Esophagus squamous epithelium (tissue), 5 donors: ENCODE measurements around the gene PHLDA2. TPM values are rescaled to one million over a fixed set of nuclear protein-coding genes. Genes with fewer than 3 reads are reported as not detected.

Experiments
- DNase-seq: peaks from one replicate; lab custom pipeline; 2025; lab: John Stamatoyannopoulos, UW
- H3K27ac ChIP-seq, 4 donors: fragments of 200-600 bp; sonication (generic); one replicate each; pipeline ENCODE4 v1.5.1; 2016 to 2019; ENCODE audit warnings: mild to moderate bottlenecking in 1 of 4
- H3K27me3 ChIP-seq, 4 donors: fragments of 200-600 bp; sonication (generic); 1 replicate in 3 of 4; 2 replicates in 1 of 4; pipeline versions ENCODE4 v1.5.1 to v1.6.0; 2017 to 2021; ENCODE audit warnings: antibody characterized with exemption in 1 of 4
- H3K36me3 ChIP-seq, 3 donors: fragments of 200-600 bp; sonication (generic); one replicate each; pipeline ENCODE4 v1.5.1; 2016 to 2019
- H3K4me1 ChIP-seq, 3 donors: fragments of 200-600 bp; sonication (generic); one replicate each; pipeline ENCODE4 v1.5.1; 2017 to 2019
- H3K4me3 ChIP-seq, 4 donors: fragments of 200-600 bp; sonication (generic); 1 replicate in 3 of 4; 2 replicates in 1 of 4; pipeline ENCODE4 v1.5.1; 2016 to 2019; ENCODE audit warnings: mild to moderate bottlenecking in 2 of 4, moderate library complexity in 1 of 4
- H3K9me3 ChIP-seq, 3 donors: fragments of 200-600 bp; sonication (generic); one replicate each; pipeline ENCODE4 v1.5.1; 2016 to 2019
- POLR2A ChIP-seq, 4 donors: fragments of 450-650 bp; IDR thresholded peaks; one replicate each; pipeline ENCODE4 v1.6.1; 2017; ENCODE audit warnings: antibody characterized with exemption in 4 of 4, mild to moderate bottlenecking in 4 of 4, moderate library complexity in 3 of 4
- WGBS, 2 donors: methylation state at CpG; one replicate each; pipeline ENCODE4 v1.1.5; 2018; 5-methylcytosine and 5-hydroxymethylcytosine counted together
- intact Hi-C: fragments of 100-400 bp; cut with DNase I; formaldehyde crosslinking; loops from one replicate; pipeline ENCODE4 v1.15.0; 2022
- total RNA-seq, 4 donors: library from RNA; depleted of rRNA; stranded (reverse); fragments of >200 nt; gene quantifications; one replicate each; pipeline ENCODE4 v1.1.0, GENCODE V29; 2016
- TF ChIP-seq, protein P1 (sequence below), 6 experiments: fragments of 450-650 bp in 4 of 6; fragments of 200-600 bp in 2 of 6; sonication (generic) in 2 of 6; IDR thresholded peaks; one replicate each; pipeline ENCODE4 v1.5.1; 2016 to 2019; ENCODE audit warnings: antibody characterized with exemption in 6 of 6, mild to moderate bottlenecking in 4 of 6, moderate library complexity in 4 of 6
- donor health status: DM: yes; HTN: yes; CAD: no.

The PHLDA2 gene
- total RNA-seq, 4 donors from 2014 or later = 10.2 to 39.2 (median 22.5) TPM

DNA sequence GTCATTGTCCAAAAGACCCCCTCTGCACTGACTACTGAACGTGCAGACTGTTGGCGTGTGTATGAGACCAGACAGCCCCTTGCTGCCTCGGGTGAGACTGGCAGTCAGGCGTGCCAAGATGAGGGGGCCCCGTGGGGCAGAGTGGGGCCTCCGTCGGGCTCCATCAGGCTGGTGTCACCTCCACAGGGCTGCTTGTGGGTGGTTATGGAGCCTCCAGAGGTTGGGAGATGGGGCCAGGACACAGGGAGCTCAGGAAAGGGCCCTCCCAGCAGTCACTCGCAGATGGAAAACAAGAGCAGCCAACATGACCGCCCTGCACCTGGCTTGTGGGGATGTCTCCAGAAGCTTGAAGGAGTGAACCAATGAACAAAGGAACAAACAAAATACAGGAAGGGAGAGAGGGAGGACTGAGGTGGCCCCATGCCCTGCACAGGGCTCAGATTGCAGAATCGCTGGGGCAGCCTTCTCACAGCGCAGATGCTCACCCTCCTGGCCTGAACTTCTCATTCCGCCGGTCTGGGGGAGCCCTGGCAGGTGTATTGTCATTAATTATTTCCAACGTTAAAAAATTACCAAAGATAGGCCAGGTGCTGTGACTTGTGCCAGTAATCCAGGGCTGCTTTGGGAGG, 5.5 kb upstream of the PHLDA2 start:
- TF ChIP-seq POLR2A (IDR thresholded peaks at IDR 0.05) = no peak
- TF ChIP-seq, protein P1, sequence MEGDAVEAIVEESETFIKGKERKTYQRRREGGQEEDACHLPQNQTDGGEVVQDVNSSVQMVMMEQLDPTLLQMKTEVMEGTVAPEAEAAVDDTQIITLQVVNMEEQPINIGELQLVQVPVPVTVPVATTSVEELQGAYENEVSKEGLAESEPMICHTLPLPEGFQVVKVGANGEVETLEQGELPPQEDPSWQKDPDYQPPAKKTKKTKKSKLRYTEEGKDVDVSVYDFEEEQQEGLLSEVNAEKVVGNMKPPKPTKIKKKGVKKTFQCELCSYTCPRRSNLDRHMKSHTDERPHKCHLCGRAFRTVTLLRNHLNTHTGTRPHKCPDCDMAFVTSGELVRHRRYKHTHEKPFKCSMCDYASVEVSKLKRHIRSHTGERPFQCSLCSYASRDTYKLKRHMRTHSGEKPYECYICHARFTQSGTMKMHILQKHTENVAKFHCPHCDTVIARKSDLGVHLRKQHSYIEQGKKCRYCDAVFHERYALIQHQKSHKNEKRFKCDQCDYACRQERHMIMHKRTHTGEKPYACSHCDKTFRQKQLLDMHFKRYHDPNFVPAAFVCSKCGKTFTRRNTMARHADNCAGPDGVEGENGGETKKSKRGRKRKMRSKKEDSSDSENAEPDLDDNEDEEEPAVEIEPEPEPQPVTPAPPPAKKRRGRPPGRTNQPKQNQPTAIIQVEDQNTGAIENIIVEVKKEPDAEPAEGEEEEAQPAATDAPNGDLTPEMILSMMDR (IDR thresholded peaks at IDR 0.05) = no peak
- 67 to 79% methylated on average over 7 of the region's 14 CpGs for WGBS, 2 donors
- Histone ChIP-seq H3K4me1 (peaks cover 17 to 36% (median 21%) of the 10 kb centered on the region in 3 donors), H3K27ac (no peak overlapping the region), H3K4me3 (no peak overlapping the region), H3K9me3 (peaks cover 0 to 15% (median 0%) of the 10 kb centered on the region in 3 donors), H3K27me3 (peaks cover 0 to 10% (median 0%) of the 10 kb centered on the region in 4 donors), H3K36me3 (no peaks in the 10 kb centered on the region)
- DNase-seq = no peak
- intact Hi-C loops = no loop called here

GRCh38 chr11:2934021-2934550, 4.9 kb upstream of the PHLDA2 start:
- 85 to 90% methylated on average over 4 to 5 of the region's 7 CpGs for WGBS, 2 donors
- intact Hi-C loops = no loop called here
- H3K27ac ChIP-seq = peak overlapping the region; percentile 67 to 81 (median 74)

DNA sequence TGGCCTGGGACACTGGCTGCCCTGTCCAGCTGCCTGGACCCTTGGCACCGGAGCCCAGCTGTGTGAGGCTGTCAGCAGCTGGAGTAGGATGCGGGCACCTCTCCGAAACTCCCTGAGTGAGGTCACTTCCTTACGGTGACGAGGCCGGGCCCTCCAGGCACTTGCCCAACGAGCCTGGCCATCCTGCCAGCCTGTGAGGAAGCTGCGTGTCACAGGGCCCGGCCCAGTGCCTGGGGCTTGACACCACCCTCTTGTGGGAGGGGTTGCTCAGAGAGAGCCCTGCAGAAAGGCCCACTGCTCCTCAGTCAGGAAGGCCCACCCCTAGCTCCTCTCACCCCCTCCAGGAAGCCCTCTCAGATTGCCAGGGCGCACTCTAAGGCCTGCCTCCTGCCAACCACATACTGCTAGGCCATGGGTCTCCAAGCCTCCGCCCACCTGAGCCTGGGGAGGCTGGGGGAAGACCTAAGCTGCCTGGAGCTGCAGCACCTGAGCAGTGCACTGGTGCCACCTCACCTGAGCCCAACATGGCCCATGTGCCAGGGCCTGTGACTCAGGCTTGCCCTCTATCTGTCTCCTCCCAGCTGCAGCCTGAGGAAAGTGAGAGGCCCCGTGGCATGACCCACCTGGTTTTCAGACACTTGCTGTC, 4.3 kb upstream of the PHLDA2 start:
- peak in 3 of 4 donors; percentile 15 to 70 (median 28) for TF ChIP-seq POLR2A (IDR thresholded peaks at IDR 0.05)
- TF ChIP-seq, protein P1 (IDR thresholded peaks at IDR 0.05) = no peak
- Histone ChIP-seq H3K27ac (peak overlapping the region; percentile 67 to 81 (median 74)), H3K4me1 (peaks cover 24 to 48% (median 26%) of the 10 kb centered on the region in 3 donors), H3K9me3 (peaks cover 0 to 8% (median 0%) of the 10 kb centered on the region in 3 donors), H3K36me3 (no peaks in the 10 kb centered on the region), H3K27me3 (peaks cover 0 to 22% (median 0%) of the 10 kb centered on the region in 4 donors), H3K4me3 (peak overlapping the region in 1 of 4 donors; percentile 10)
- DNase-seq = no peak
- 6% methylated on average over 6 of the region's 12 CpGs; no CpG with 5 or more reads in 1 of the 2 donors for WGBS, 2 donors
- intact Hi-C loops = no loop called here

More at GRCh38 chr11:2934021-2934550, 4.9 kb upstream of the PHLDA2 start:
- peaks cover 23 to 42% (median 24%) of the 10 kb centered on the region in 3 donors for H3K4me1 ChIP-seq
- H3K27me3 ChIP-seq = peaks cover 0 to 17% (median 0%) of the 10 kb centered on the region in 4 donors
- H3K4me3 ChIP-seq = no peak overlapping the region
- H3K9me3 ChIP-seq = peaks cover 0 to 13% (median 0%) of the 10 kb centered on the region in 3 donors
- no peak for DNase-seq
- H3K36me3 ChIP-seq = no peaks in the 10 kb centered on the region
- no peak for TF ChIP-seq POLR2A (IDR thresholded peaks at IDR 0.05)
- TF ChIP-seq, protein P1 (IDR thresholded peaks at IDR 0.05) = no peak

- 20% methylated on average over 3 of the region's 15 CpGs; no CpG with 5 or more reads in 1 of the 2 donors for WGBS, 2 donors
- no peak for TF ChIP-seq POLR2A (IDR thresholded peaks at IDR 0.05)
- TF ChIP-seq, protein P1 (IDR thresholded peaks at IDR 0.05) = no peak
- Histone ChIP-seq H3K4me1 (peaks cover 30 to 55% (median 32%) of the 10 kb centered on the region in 3 donors), H3K27me3 (peaks cover 0 to 29% (median 0%) of the 10 kb centered on the region in 4 donors), H3K9me3 (peaks cover 0 to 5% (median 0%) of the 10 kb centered on the region in 3 donors), H3K4me3 (peak overlapping the region in 1 of 4 donors; percentile 10), H3K27ac (peak overlapping the region; percentile 67 to 81 (median 74)), H3K36me3 (no peaks in the 10 kb centered on the region)
- intact Hi-C loops = no loop called here
- no peak for DNase-seq
These were observed 3.6 kb upstream of the PHLDA2 start for GRCh38 chr11:2932850-2933251.
